HCT116 (cell line): ENCODE measurements around the gene PXT1. TPM values are rescaled to one million over a fixed set of nuclear protein-coding genes. Genes with fewer than 3 reads are reported as not detected.

Experiments
- ATAC-seq: fragments of 200-7000 bp; cut with Tn5 transposase; 2 replicates; pipeline ENCODE4 v1.9.1; 2020; ENCODE audit warnings: mild to moderate bottlenecking, moderate library complexity
- BruUV-seq: library from RNA; stranded (reverse); fragments of 400-500 nt; replicated peaks from 2 replicates; lab custom pipeline; 2021; lab: Mats Ljungman, UMichigan
- CTCF ChIA-PET: fragments of 300-600 bp; sonication (Branson Sonifier 250); formaldehyde crosslinking; loops from one replicate; lab custom pipeline; 2021; ENCODE audit warnings: antibody characterized with exemption; lab: Charles Lee
- POLR2A ChIA-PET: fragments of 300-600, 350-600 bp; sonication (Branson Sonifier 250); formaldehyde crosslinking; loops from one replicate; lab custom pipeline; 2021; ENCODE audit warnings: antibody characterized with exemption; lab: Charles Lee
- RAD21 ChIA-PET, 2 experiments: fragments of 300-600 bp; sonication (Branson Sonifier 250); formaldehyde crosslinking; loops; one replicate each; lab custom pipeline; 2023; ENCODE audit warnings: low total read pairs in 2 of 2; ENCODE audit not compliant: uncharacterized antibody in 2 of 2, unreplicated experiment in 2 of 2, low non-redundant PET in 1 of 2; lab: Charles Lee
- DNase-seq: peaks from one replicate; pipeline ENCODE4 v3.0.0-alpha.2; 2010; ENCODE audit warnings: low read depth, low spot score
- H2AFZ ChIP-seq: fragments of 200-600 bp; shearing (Covaris generic), sonication (generic); 2 replicates; pipeline ENCODE4 v1.6.1; 2017; ENCODE audit warnings: low read depth, mixed run types, mixed read lengths, antibody characterized with exemption, low read length; ENCODE audit not compliant: poor library complexity, severe bottlenecking
- H3K27ac ChIP-seq: 2 replicates; pipeline ENCODE4 v1.5.1; 2012; ENCODE audit warnings: low read depth, low read length
- H3K27me3 ChIP-seq: fragments of 200-600 bp; sonication (generic); 2 replicates; pipeline ENCODE4 v1.6.1; 2016; ENCODE audit warnings: mixed run types, low read length, mixed read lengths; ENCODE audit not compliant: insufficient read depth
- H3K36me3 ChIP-seq, 2 experiments: fragments of 200-500 bp in 1 of 2; fragments of 200-600 bp in 1 of 2; sonication (Bioruptor generic) in 1 of 2; sonication (generic) in 1 of 2; 2 replicates each; pipeline versions ENCODE4 v1.5.1 to v1.6.1; 2014 to 2016; ENCODE audit warnings: low read length in 2 of 2, inconsistent platforms in 1 of 2, mixed read lengths in 1 of 2, mixed run types in 1 of 2; ENCODE audit not compliant: insufficient read depth in 2 of 2, control insufficient read depth in 1 of 2
- H3K4me1 ChIP-seq, 2 experiments: fragments of 200-600 bp in 1 of 2; sonication (generic) in 1 of 2; 2 replicates each; pipeline versions ENCODE4 v1.5.1 to v1.6.1; 2012 to 2017; ENCODE audit warnings: low read length in 2 of 2, inconsistent platforms in 1 of 2, mild to moderate bottlenecking in 1 of 2, mixed read lengths in 1 of 2, mixed run types in 1 of 2, moderate library complexity in 1 of 2; ENCODE audit not compliant: insufficient read depth in 2 of 2, control insufficient read depth in 1 of 2
- H3K4me2 ChIP-seq: fragments of 200-600 bp; sonication (generic); 2 replicates; pipeline ENCODE4 v1.6.1; 2017; ENCODE audit warnings: mixed run types, low read length, mixed read lengths
- H3K4me3 ChIP-seq, 2 experiments: fragments of 200-600 bp in 1 of 2; sonication (generic) in 1 of 2; replicated peaks in 1 of 2; 2 replicates each; pipeline ENCODE4 v1.5.1; 2011 to 2016; ENCODE audit warnings: low read length in 2 of 2, control low read depth in 1 of 2, low read depth in 1 of 2, mild to moderate bottlenecking in 1 of 2, mixed read lengths in 1 of 2, mixed run types in 1 of 2
- H3K79me2 ChIP-seq: fragments of 200-600 bp; sonication (generic); 2 replicates; pipeline ENCODE4 v1.6.1; 2017; ENCODE audit warnings: mild to moderate bottlenecking, mixed run types, low read length, moderate library complexity, mixed read lengths; ENCODE audit not compliant: insufficient read depth
- H3K9ac ChIP-seq: fragments of 200-600 bp; sonication (generic); 2 replicates; pipeline ENCODE4 v1.6.1; 2016; ENCODE audit warnings: low read length, mixed read lengths
- H3K9me2 ChIP-seq: fragments of 200-600 bp; sonication (generic), shearing (Covaris generic); 2 replicates; pipeline ENCODE4 v1.6.1; 2017; ENCODE audit warnings: mixed run types, mild to moderate bottlenecking, moderate library complexity; ENCODE audit not compliant: insufficient read depth
- H3K9me3 ChIP-seq, 2 experiments: fragments of 200-500 bp in 1 of 2; fragments of 200-600 bp in 1 of 2; sonication (Bioruptor generic) in 1 of 2; sonication (generic) in 1 of 2; 2 replicates each; pipeline ENCODE4 v1.6.1; 2014 to 2017; ENCODE audit warnings: low read length in 2 of 2, mixed read lengths in 2 of 2, inconsistent platforms in 1 of 2, low read depth in 1 of 2, mild to moderate bottlenecking in 1 of 2, mixed run types in 1 of 2, moderate library complexity in 1 of 2; ENCODE audit not compliant: control insufficient read depth in 1 of 2, insufficient read depth in 1 of 2
- H4K20me1 ChIP-seq: fragments of 200-600 bp; sonication (generic), shearing (Covaris generic); 2 replicates; pipeline ENCODE4 v1.6.1; 2017; ENCODE audit warnings: mixed run types, mild to moderate bottlenecking, moderate library complexity; ENCODE audit not compliant: insufficient read depth
- CBX3 ChIP-seq: IDR thresholded peaks from 2 replicates; pipeline ENCODE4 v1.6.1; 2012; ENCODE audit warnings: low read depth
- CEBPB ChIP-seq: IDR thresholded peaks from 2 replicates; pipeline ENCODE4 v1.6.1; 2012; ENCODE audit warnings: low read depth
- ELF1 ChIP-seq: IDR thresholded peaks from 2 replicates; pipeline ENCODE4 v1.6.1; 2012; ENCODE audit warnings: low read depth, borderline replicate concordance
- EZH2 ChIP-seq: fragments of 200-600 bp; sonication (generic); IDR thresholded peaks from 2 replicates; pipeline ENCODE4 v1.6.1; 2017; ENCODE audit warnings: antibody characterized with exemption, mixed run types
- EZH2phosphoT487 ChIP-seq: fragments of 200-600 bp; IDR thresholded peaks from 2 replicates; pipeline ENCODE4 v1.6.1; 2018; ENCODE audit warnings: antibody characterized with exemption, borderline replicate concordance
- FOSL1 ChIP-seq: IDR thresholded peaks from 2 replicates; pipeline ENCODE4 v1.6.1; 2012; ENCODE audit warnings: low read depth
- MAX ChIP-seq: IDR thresholded peaks from 2 replicates; pipeline ENCODE4 v1.6.1; 2012
- POLR2A ChIP-seq: IDR thresholded peaks from 2 replicates; pipeline ENCODE4 v1.7.0; 2011; ENCODE audit warnings: borderline replicate concordance; ENCODE audit not compliant: insufficient read depth, insufficient read length; ENCODE audit errors: extremely low read depth
- SIN3A ChIP-seq: IDR thresholded peaks from 2 replicates; pipeline ENCODE4 v1.6.1; 2012; ENCODE audit warnings: low read depth
- SRF ChIP-seq: IDR thresholded peaks from 2 replicates; pipeline ENCODE4 v1.6.1; 2012; ENCODE audit warnings: low read depth
- TCF7L2 ChIP-seq: IDR thresholded peaks from 2 replicates; pipeline ENCODE4 v1.7.0; 2011; ENCODE audit warnings: borderline replicate concordance, inconsistent platforms; ENCODE audit not compliant: insufficient read depth, insufficient read length; ENCODE audit errors: extremely low read depth
- YY1 ChIP-seq: IDR thresholded peaks from 2 replicates; pipeline ENCODE4 v1.6.1; 2011; ENCODE audit warnings: low read length, low read depth, moderate library complexity, mild to moderate bottlenecking; ENCODE audit not compliant: insufficient replicate concordance; ENCODE audit errors: extremely low read depth
- intact Hi-C: fragments of 100-400 bp; cut with micrococcal nuclease; formaldehyde crosslinking; loops from 2 replicates; pipeline ENCODE4 v1.10.0; 2022
- total RNA-seq: library from RNA; stranded (reverse); gene quantifications from one replicate; pipeline ENCODE4 v1.2.1, GENCODE V29; 2021; ENCODE audit not compliant: unreplicated experiment
- TF ChIP-seq, protein P1 (sequence below): IDR thresholded peaks from 2 replicates; pipeline ENCODE4 v1.6.1; 2012

The PXT1 gene
- total RNA-seq, 1 experiment from 2014 or later: 0.17 TPM

- no peak for TF ChIP-seq MAX
Measured at GRCh38 chr6:36381502-36382389, 60.9 kb downstream of the PXT1 start (continued).

- no peak for DNase-seq
- Histone ChIP-seq H3K79me2 (no peaks in the 10 kb centered on the region), H3K9me3 (no peaks in the 10 kb centered on the region), H3K36me3 (no peaks in the 10 kb centered on the region), H3K27me3 (no peaks in the 10 kb centered on the region), H3K9me2 (no peaks in the 10 kb centered on the region), H3K27ac (no peak overlapping the region), H2AFZ (no peak overlapping the region), H3K9ac (no peak overlapping the region), H3K4me3 (no peak overlapping the region), H3K4me2 (no peak overlapping the region), H4K20me1 (no peaks in the 10 kb centered on the region), H3K4me1 (no peaks in the 10 kb centered on the region)
- intact Hi-C loops: no loop called here
- no TSS peak for BruUV-seq
- ChIA-PET CTCF (no interaction called here), RAD21 (no interaction called here), POLR2A (interaction anchor here (1.3 kb wide), 1 partner anchor 352 kb away, joined by 3 read pairs; no protein-coding TSS in a partner anchor)
- TF ChIP-seq FOSL1 (no peak), CEBPB (no peak), POLR2A (no peak), TCF7L2 (no peak), YY1 (no peak), CBX3 (no peak), MAX (no peak), EZH2phosphoT487 (no peak), ELF1 (no peak), SRF (no peak), SIN3A (no peak), EZH2 (no peak)
- TF ChIP-seq, protein P1, sequence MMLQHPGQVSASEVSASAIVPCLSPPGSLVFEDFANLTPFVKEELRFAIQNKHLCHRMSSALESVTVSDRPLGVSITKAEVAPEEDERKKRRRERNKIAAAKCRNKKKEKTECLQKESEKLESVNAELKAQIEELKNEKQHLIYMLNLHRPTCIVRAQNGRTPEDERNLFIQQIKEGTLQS: no peak
- ATAC-seq: no peak
Measured at GRCh38 chr6:36380166-36380565, 62.5 kb downstream of the PXT1 start.
